Sciatic nerve (tissue), 2 donors: ENCODE measurements around the gene PPP4R1. TPM values are rescaled to one million over a fixed set of nuclear protein-coding genes. Genes with fewer than 3 reads are reported as not detected.
A peak's percentile ranks its signal among the peaks of the same experiment; 100 is the strongest.
"Not testable (repeated sequence)": the region's sequence is repeated elsewhere in the genome, so short reads cannot be mapped to it uniquely, and the experiment has no call there.

Experiments used
- ATAC-seq: fragments of 200-7000 bp; cut with Tn5 transposase; one replicate; pipeline ENCODE4 v1.9.1; 2020; ENCODE audit warnings: mild to moderate bottlenecking, moderate library complexity
- DNase-seq: peaks from one replicate; pipeline ENCODE4 v3.0.0-alpha.2; 2020; ENCODE audit warnings: low spot score
- intact Hi-C: fragments of 100-400 bp; cut with DNase I; formaldehyde crosslinking; loops from one replicate; pipeline ENCODE4 v1.14.2; 2022
- total RNA-seq: library from RNA; stranded (reverse); fragmentation: NEBNext Ultra II Directional; extraction: Animal tissue kit (Norgen Biotek cat#: 25700); gene quantifications from one replicate; pipeline ENCODE4 v1.2.1, GENCODE V29; 2021
- donor health status: DM: no; HTN: no; CAD: no.
- donor health status: DM: no; HTN: no; CAD: no.

PPP4R1 gene
- 145 TPM for total RNA-seq

DNA sequence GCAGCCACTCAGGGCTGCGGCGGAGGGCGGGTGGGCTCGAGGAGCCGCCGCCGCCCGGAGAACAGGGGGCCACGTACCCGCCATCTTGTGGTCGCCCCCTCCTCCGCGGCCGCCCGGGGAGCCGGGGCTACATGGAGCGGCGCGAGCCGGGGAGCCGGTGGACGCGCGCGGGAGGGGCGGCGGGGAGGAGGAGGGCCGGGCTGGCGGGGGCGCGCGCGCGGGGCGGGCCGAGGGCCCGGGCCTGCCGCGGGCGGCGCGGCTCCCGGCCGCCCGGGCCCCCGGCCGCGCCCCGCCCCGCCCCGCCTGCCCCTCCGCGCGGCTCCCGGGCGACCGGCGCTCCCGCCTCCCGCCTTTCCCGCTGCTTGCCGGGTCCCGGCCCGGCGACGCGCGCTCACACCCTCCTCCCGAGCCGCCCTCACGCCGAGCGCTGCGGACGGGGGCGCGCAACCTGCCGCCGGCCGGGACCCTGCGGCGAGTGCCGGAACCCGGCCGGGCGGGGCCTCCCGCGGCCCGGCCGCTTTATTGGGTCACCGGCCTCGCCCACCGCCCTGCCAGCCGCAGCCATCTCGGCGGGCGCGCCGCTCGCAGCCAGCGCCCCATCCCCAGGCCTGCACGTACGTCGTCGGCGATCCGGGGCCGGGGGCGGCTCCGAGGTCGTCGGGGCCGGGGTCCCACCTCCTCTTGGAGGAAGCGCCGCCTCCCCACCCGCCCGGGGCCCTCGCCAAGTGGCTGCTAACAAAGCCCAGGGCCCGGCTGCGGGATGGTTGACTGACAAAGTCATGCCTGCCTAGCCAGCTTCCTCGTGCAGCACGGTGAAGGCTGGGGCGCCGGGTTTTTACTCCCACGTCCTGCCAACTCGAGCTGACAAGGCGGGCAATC, at the start of gene PPP4R1:
Gene PPP4R1 (minus strand): TSS at position 159 of the 879 bp plus-strand sequence. CDS start 75 bp downstream, at position 84.
- peak; percentile 86 for ATAC-seq
- intact Hi-C loops, result no loop called here

GRCh38 chr18:9663377-9663776, 49.0 kb upstream of the PPP4R1 start:
- ATAC-seq (no peak), DNase-seq (no peak)
- intact Hi-C loops, result no loop called here

More for the DNA sequence above, at the start of gene PPP4R1:
- peak; percentile 88 for DNase-seq

DNA sequence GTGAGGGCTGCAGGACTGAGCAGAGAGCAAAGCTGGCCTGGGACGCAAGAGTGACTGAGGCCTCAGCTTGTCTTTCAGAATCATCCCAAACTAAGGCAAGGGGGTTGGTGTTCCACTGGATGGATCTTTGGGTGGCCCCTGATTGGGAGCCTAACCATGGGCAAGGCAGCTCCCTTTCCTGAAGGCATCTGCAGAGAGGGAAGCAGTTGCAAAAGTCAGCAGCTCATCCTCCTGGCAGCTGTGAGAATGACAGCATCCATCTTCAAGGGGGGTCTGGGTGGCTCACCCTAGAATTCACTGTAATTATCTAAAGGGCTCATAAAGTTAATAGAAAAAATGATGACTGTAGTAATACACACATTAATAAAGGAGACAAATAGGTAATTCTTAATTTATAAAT, 47.2 kb upstream of the PPP4R1 start:
- ATAC-seq (no peak), DNase-seq (no peak)
- intact Hi-C loops, result no loop called here

DNA sequence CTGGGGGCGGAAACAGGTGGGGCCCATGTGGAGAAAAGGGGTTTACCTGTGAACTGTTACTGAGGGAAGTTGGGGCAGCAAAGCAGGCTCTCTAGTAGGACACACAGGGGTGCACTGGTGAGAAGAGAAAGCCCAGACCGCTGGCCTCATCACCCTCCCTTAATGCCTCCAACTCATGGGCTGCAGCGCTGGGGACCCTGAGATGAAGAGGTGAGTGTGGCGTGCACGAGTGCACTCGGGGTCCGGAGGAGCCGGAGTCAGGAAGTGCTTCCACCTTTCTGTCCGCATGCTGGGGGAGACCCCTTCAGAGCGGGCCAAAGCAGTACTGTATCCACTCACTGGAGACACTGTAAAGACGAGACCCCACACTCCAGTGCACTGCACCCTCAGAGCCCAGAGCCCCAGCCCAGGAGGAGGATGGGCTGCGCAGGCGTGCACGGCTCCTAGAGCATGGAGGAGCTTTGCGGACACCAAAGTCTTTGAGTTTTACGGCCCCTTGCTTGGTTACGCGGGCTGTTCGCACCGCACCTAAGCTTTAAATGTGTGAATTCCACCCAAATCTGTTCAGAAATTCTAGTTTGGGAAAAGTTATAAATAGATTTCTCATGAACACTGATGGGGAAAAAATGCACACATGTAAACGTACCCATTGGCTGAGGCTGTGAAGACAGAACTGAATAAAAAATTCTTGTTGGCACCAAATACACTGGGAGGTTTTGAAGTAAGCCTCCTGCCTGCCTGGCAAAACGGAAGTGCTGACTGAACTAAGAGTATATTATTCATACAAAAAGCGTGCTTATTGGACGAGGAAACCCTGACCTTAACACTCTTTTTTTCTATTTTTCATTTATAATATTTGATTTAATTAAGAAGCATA, 45.4 kb upstream of the PPP4R1 start:
- intact Hi-C loops, result no loop called here
- DNase-seq, result no peak
- ATAC-seq, result no peak

- no peak for ATAC-seq
- intact Hi-C loops, result no loop called here
- DNase-seq, result no peak
Observed at GRCh38 chr18:9658087-9658641, 43.8 kb upstream of the PPP4R1 start.

GRCh38 chr18:9655232-9655767, 40.9 kb upstream of the PPP4R1 start:
- no peak for ATAC-seq
- intact Hi-C loops, result no loop called here
- DNase-seq, result no peak

DNA sequence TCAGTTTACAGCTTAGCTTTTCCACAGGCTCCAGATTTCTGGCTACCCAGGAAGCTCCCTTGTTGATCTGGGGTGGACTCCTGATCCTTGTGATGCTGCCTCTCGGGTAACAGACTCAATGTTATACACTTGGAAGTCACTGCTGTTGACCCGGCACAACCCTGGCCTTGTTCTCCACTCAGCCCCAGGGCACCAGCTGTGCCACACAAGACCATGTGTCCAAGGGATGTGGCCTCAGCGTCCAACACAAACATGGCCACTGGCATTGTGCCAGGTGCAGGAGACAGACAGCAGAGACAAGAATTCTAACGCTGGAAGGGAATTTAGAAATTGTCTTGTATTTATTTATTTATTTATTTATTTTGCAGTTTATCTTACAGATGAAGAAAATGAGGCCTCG, 39.0 kb upstream of the PPP4R1 start:
- ATAC-seq (peak; percentile 55), DNase-seq (peak; percentile 66)
- intact Hi-C loops, result no loop called here

DNA sequence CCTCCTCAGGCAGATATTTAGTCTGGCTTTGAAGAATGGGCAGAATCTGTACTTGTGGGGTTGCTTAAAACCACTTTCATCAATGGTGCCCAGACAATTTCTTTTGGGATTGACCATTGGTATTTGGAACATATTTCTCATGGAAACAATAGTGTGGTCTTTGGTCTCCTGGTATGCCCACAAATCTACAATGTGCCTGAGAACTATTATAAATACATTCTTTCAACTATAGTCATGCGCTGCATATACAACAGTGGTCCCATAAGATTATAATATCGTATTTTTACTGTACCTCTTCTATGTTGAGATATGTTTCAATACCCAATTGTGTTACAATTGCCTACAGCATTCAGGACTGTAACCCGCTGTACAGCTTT, 34.8 kb upstream of the PPP4R1 start:
- intact Hi-C loops, result no loop called here
- DNase-seq (no peak), ATAC-seq (no peak)

GRCh38 chr18:9648431-9649163, 34.2 kb upstream of the PPP4R1 start:
- DNase-seq (no peak), ATAC-seq (no peak)
- intact Hi-C loops, result no loop called here

DNA sequence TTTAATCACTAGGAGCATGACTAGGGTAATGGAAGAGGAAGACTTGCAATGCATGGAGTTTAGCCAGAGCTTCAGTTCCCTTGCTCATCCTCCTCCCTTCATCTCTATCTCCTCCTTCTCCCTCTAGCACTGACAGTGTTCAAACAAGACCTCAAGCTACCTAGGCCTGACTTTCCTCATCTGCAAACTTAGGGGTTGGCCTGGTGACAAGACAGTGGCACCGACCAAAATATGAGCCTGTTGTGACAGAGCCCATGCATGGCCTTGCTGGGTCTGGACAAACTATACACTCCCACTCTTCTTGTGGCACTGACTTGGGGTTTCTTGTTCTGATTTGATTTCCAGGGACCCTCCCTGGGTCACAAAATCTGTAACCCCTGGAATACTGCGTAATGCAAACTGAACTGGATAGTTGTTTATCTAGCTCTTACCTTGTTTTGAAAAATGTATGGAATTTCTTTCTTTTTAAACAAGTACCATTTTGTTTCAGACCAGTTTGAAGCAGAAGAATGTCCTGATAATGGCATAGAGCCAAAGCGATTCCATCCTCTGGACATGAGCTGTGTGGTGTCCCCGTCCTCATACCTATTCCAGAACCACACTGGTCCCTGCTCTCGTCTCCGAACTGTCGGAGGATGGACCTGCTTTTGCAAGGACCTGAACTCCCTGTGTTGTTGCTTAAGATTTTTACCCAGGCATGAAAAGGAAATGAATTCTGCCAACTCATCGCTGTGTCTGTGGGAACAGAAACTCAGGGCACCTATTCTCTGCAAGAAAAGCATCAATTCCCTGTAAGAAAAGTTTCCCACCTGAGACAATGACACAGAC, 33.4 kb upstream of the PPP4R1 start:
- intact Hi-C loops, result no loop called here
- no peak for DNase-seq
- no peak for ATAC-seq

DNA sequence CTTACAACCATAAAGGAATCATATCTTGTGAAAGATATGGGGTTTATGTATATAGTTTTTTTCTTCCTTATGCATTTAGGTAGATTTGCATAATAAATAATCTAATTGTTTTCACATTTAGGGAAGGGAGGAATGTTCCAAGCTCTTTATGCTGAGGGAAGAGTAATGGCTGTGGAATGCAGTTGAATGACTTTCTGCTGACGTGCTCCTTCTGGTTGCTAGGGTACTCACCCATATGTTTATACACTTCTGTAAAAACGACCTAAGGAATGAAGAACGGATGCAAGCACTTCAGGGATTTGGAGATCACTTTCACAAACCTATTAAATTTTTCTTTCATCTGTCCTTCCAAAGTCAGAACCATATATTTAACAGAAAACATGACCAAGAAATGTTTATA, 29.2 kb upstream of the PPP4R1 start:
- intact Hi-C loops, result no loop called here
- ATAC-seq, result peak; percentile 46

DNA sequence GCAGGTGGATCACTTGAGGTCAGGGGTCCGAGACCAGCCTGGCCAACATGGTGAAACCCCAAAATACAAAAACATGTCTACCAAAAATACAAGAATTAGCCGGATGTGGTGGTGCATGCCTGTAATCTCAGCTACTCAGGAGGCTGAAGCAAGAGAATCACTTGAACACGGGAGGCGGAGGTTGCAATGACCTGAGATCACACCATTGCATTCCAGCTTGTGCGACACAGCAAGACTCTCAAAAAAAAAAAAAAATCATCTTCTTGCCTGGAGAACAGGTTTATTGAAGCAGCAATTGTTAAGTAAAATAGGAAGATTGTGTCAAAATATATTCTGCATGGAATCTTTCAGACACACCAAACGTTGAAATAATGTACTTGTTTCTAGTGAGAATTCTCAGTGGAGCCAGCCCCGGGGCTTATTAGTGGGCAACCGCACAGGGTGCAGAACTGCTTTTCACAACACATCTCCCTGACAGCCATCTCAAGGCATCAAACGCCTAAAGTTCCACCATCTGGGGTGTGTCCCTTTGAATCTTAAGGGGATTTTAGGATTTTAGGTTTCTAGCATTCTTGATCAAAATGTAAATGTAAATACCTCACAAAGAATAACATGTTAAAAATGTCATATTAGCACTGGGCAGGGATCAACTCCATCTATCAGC, 28.6 kb upstream of the PPP4R1 start:
- no peak for ATAC-seq
- DNase-seq, result no peak
- intact Hi-C loops, result no loop called here

More for the DNA sequence above, 29.2 kb upstream of the PPP4R1 start:
- DNase-seq, result no peak

DNA sequence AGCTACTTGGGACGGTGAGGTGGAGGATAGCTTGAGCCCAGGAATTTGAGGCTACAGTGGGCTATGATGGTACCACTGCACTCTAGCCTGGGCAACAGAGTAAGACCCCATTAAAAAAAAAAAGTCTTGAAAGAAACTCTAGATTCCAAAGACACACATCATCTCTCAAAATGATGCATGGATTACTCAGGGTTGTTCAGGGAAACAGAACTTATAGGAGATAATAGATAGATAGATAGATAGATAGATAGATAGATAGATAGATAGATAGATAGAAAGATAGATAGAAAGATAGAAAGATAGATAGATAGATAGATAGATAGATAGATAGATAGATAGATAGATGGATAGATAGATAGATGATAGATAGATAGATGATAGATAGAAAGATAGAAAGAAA, 26.7 kb upstream of the PPP4R1 start:
- ATAC-seq, DNase-seq: not testable (repeated sequence)

GRCh38 chr18:9638886-9639285, 24.5 kb upstream of the PPP4R1 start:
- ATAC-seq, result no peak
- DNase-seq, result no peak
- intact Hi-C loops, result no loop called here

More for the DNA sequence above, 26.7 kb upstream of the PPP4R1 start:
- intact Hi-C loops, result not testable (repeated sequence)

DNA sequence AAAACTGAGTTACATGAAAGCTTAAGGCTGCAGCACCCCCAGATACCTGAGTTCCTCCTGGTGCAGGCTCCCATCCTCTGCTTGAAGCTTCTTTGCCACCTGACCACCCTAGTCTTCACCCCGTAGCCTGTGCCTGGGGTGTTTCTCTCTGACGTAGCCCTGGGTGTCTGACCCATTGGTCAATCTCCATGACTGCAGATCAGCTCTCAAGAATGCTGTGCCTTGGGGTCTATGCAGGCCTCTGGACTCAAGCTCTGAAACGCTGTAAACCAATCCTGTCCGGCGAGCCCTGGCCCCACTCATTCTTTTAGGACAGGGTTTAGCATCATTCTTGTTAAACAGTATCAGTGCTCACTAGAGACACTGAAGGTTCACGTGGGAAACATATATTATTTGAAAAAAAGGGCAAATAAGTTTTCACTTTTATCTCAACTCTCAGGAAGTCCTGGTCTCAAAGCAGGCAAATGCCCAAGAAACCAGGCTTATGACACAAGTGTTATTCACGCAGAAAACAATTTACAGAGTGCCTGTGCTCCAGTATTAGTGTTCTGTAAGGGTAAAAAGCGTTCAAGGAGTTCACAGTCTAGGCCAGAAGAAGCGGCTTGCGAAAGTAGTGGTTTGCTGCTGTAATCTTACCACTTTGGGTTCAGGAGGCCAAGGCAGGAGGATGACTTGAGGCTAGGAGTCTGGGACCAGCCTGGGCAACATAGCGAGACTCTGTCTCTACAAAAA, 22.8 kb upstream of the PPP4R1 start:
- ATAC-seq (no peak), DNase-seq (no peak)
- intact Hi-C loops, result no loop called here

DNA sequence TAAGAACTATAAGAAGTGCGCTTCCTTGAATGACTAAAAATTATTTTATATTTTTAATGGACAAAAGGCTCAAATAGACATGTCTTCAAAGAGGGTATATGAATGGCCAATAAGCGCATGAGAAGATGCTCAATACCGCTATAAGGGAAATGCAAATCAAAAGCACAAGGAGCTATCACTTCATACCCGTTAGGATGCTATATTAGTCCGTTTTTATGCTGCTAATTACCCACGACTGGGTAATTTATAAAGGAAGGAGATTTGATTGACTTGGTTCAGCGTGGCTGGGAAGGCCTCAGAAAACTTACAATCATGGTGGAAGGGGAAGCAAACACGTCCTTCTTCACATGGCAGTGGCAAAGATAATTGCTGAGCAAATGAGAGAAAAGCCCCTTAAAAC, 20.5 kb upstream of the PPP4R1 start:
- intact Hi-C loops, result no loop called here
- ATAC-seq, result no peak

More for the DNA sequence above, 20.5 kb upstream of the PPP4R1 start:
- no peak for DNase-seq
